ENCODE measurements around the gene MFSD6.

- no peak for TF ChIP-seq CTCF (IDR thresholded peaks at IDR 0.05)
- TF ChIP-seq MAX (IDR thresholded peaks at IDR 0.05; ENCODE audit: low read depth) = no peak
- no peak for TF ChIP-seq POLR2AphosphoS5 (IDR thresholded peaks at IDR 0.05; ENCODE audit: low read depth, low read length)
- TF ChIP-seq EZH2phosphoT487 (IDR thresholded peaks at IDR 0.05; ENCODE audit: borderline replicate concordance, low read depth) = no peak
- TF ChIP-seq FOSL2 (IDR thresholded peaks at IDR 0.05; ENCODE audit: borderline replicate concordance, low read depth) = no peak
- TF ChIP-seq TEAD4 (IDR thresholded peaks at IDR 0.05; ENCODE audit: borderline replicate concordance, insufficient read depth) = no peak
- no peak for TF ChIP-seq EP300 (IDR thresholded peaks at IDR 0.05; ENCODE audit: borderline replicate concordance in 1 of 2, low read depth in 1 of 2, low read length in 1 of 2)
Measured at GRCh38 chr2:190517468-190517867, 109.3 kb downstream of the MFSD6 start.
